Neural crest cell (in vitro differentiated cells): Measurements from ENCODE around the gene LNPEP. TPM values are rescaled to one million over a fixed set of nuclear protein-coding genes. Genes with fewer than 3 reads are reported as not detected.
"Not testable (repeated sequence)": the region's sequence is repeated elsewhere in the genome, so short reads cannot be mapped to it uniquely, and the experiment has no call there.

Experiments used
- DNase-seq: peaks from one replicate; pipeline ENCODE4 v3.0.0; 2021; ENCODE audit warnings: low read depth, mixed read lengths, low spot score
- H3K27ac Mint-ChIP-seq: one replicate; pipeline ENCODE4 v1.8.0; 2021; ENCODE audit warnings: mild to moderate bottlenecking, mixed read lengths; ENCODE audit not compliant: unreplicated experiment
- H3K27me3 Mint-ChIP-seq: 2 replicates; pipeline ENCODE4 v1.8.0; 2021; ENCODE audit warnings: low read depth, mild to moderate bottlenecking, mixed read lengths
- H3K36me3 Mint-ChIP-seq: 2 replicates; pipeline ENCODE4 v1.8.0; 2021; ENCODE audit warnings: low read depth, mild to moderate bottlenecking, mixed read lengths
- H3K4me1 Mint-ChIP-seq: 2 replicates; pipeline ENCODE4 v1.8.0; 2021; ENCODE audit warnings: mixed read lengths
- H3K4me3 Mint-ChIP-seq: one replicate; pipeline ENCODE4 v1.8.0; 2021; ENCODE audit warnings: mild to moderate bottlenecking, mixed read lengths
- H3K9me3 Mint-ChIP-seq: 2 replicates; pipeline ENCODE4 v1.8.0; 2021; ENCODE audit warnings: mixed read lengths
- total RNA-seq: library from RNA; stranded (reverse); gene quantifications from 2 replicates; pipeline ENCODE4 v1.2.1, GENCODE V29; 2021
- TF ChIP-seq, protein P1 (sequence below): fragments of 200-600 bp; sonication (generic); conservative IDR thresholded peaks from 2 replicates; pipeline ENCODE4 v1.5.0; 2021; ENCODE audit warnings: antibody characterized with exemption, mild to moderate bottlenecking

LNPEP gene
- total RNA-seq, 1 donor from 2014 or later, result 17.4 TPM

- Mint-ChIP-seq H3K27me3 (no peaks in the 10 kb centered on the region), H3K9me3 (peaks cover 4% of the 10 kb centered on the region), H3K27ac (no peak overlapping the region), H3K36me3 (no peaks in the 10 kb centered on the region), H3K4me1 (peaks cover 9% of the 10 kb centered on the region), H3K4me3 (no peak overlapping the region)
- TF ChIP-seq, protein P1, sequence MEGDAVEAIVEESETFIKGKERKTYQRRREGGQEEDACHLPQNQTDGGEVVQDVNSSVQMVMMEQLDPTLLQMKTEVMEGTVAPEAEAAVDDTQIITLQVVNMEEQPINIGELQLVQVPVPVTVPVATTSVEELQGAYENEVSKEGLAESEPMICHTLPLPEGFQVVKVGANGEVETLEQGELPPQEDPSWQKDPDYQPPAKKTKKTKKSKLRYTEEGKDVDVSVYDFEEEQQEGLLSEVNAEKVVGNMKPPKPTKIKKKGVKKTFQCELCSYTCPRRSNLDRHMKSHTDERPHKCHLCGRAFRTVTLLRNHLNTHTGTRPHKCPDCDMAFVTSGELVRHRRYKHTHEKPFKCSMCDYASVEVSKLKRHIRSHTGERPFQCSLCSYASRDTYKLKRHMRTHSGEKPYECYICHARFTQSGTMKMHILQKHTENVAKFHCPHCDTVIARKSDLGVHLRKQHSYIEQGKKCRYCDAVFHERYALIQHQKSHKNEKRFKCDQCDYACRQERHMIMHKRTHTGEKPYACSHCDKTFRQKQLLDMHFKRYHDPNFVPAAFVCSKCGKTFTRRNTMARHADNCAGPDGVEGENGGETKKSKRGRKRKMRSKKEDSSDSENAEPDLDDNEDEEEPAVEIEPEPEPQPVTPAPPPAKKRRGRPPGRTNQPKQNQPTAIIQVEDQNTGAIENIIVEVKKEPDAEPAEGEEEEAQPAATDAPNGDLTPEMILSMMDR, result no peak
- no peak for DNase-seq
These were observed 139.8 kb downstream of the LNPEP start for GRCh38 chr5:97075649-97076048.

DNA sequence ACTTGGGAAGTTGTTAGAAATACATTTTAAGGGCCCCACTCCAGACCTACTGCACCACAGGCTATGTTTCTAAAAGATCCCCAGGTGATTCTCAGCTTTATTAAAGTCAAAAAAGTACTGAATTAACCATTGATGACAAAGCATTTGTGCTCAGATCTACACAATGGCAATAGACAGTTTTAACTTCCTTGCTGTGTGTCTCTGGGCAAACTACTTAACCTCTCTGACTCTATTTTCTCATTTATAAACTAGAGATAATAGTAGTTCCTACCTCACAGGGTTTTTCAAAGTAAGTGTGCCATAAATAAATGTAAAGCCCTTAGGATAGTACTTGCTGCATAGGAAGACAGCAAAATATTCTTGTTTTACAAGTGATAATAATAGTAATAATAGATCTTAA is 140.2 kb downstream of the LNPEP start:
- no peak overlapping the region for H3K4me3 Mint-ChIP-seq
- TF ChIP-seq, protein P1, result no peak

DNA sequence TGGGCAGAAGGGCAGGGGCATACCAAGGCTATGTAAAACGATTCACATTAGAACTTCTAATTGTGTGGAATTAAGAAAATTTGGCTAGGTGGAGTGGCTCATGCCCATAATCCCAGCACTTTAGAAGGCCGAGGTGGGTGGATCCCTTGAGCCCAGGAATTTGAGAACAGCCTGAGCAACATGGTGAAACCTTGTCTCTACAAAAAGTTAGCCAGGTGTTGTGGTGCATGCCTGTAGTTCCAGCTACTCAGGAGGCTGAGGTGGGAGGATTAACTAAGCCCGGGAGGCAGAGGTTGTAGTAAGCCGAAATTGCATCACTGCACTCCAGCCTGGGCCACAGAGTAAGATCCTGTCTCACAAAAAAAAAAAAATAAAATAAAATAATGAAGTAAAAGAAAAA is 141.4 kb downstream of the LNPEP start:
- no peak overlapping the region for H3K4me3 Mint-ChIP-seq
- H3K27ac Mint-ChIP-seq, result no peak overlapping the region
- H3K4me1 Mint-ChIP-seq, result peaks cover 9% of the 10 kb centered on the region
- H3K27me3 Mint-ChIP-seq, result no peaks in the 10 kb centered on the region
- no peaks in the 10 kb centered on the region for H3K36me3 Mint-ChIP-seq
- TF ChIP-seq, protein P1, result no peak
- H3K9me3 Mint-ChIP-seq, result peaks cover 4% of the 10 kb centered on the region
- no peak for DNase-seq

More for the DNA sequence above, 140.2 kb downstream of the LNPEP start:
- Mint-ChIP-seq H3K36me3 (no peaks in the 10 kb centered on the region), H3K27me3 (no peaks in the 10 kb centered on the region), H3K9me3 (peaks cover 4% of the 10 kb centered on the region), H3K4me1 (peaks cover 9% of the 10 kb centered on the region), H3K27ac (no peak overlapping the region)
- DNase-seq, result no peak

DNA sequence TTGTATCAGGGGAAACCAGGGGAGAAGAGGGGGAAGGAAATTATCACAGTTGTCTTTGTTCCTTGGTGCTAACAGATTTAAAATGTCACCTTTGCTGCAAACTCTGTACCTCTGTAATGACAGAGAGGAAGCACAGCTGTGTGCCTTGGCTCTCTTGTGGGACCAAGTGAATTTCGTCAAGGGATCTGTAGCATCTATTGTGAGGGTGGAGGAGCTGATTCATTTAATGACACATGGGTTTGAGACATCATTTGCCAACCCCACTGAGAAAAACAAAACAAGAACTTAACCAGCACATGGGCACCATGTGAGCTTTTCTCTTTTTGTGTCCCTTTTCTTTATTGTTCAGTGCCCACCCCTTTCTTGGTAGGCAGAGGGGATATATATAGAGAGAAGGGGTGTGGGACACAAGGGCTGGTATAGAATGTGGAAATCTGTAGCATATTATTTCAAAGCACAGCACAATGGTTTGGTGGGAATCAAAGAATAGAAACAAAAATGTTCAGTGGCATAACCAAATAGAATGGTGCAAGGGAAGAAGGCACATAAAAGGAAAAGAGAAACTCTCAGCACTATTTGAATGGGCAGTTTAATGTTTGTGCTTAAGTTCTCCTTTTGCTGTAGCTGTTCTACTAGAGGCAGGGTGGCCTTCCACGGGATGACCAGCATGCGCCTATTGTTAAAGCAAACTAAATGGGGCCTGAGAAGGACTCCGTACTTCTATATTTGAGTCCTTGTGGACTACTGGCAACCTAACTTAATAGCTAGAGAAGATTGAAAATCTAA is 143.3 kb downstream of the LNPEP start:
- no peaks in the 10 kb centered on the region for H3K9me3 Mint-ChIP-seq
- peaks cover 9% of the 10 kb centered on the region for H3K4me1 Mint-ChIP-seq
- H3K4me3 Mint-ChIP-seq, result no peak overlapping the region
- H3K36me3 Mint-ChIP-seq, result no peaks in the 10 kb centered on the region
- no peak for DNase-seq
- no peak overlapping the region for H3K27ac Mint-ChIP-seq
- H3K27me3 Mint-ChIP-seq, result no peaks in the 10 kb centered on the region
- TF ChIP-seq, protein P1, result no peak

- H3K36me3 Mint-ChIP-seq, H3K27me3 Mint-ChIP-seq, H3K4me1 Mint-ChIP-seq, H3K4me3 Mint-ChIP-seq, H3K9me3 Mint-ChIP-seq, H3K27ac Mint-ChIP-seq, DNase-seq: not testable (repeated sequence)
These were observed 149.0 kb downstream of the LNPEP start for GRCh38 chr5:97084782-97085458.
